ENCODE measurements around the gene FAM124B.

Gene FAM124B

GRCh38 chr2:224379986-224380385 is 21.9 kb downstream of the FAM124B start:
- DNase-seq (ENCODE audit: low read depth), result no peak

- no peak for DNase-seq (ENCODE audit: low read depth)
These were observed 22.7 kb downstream of the FAM124B start for GRCh38 chr2:224379172-224379571.

GRCh38 chr2:224378701-224379097 is 23.2 kb downstream of the FAM124B start:
- DNase-seq (ENCODE audit: low read depth), result no peak

GRCh38 chr2:224377751-224378700 is 23.9 kb downstream of the FAM124B start:
- no peak for DNase-seq (ENCODE audit: low read depth)

GRCh38 chr2:224372641-224373040 is 29.3 kb downstream of the FAM124B start:
- no peak for DNase-seq (ENCODE audit: low read depth)

GRCh38 chr2:224369028-224369632 is 32.8 kb downstream of the FAM124B start:
- DNase-seq (ENCODE audit: low read depth), result peak; percentile 29

GRCh38 chr2:224366267-224366844 is 35.6 kb downstream of the FAM124B start:
- DNase-seq (ENCODE audit: low read depth), result no peak

GRCh38 chr2:224365331-224365730 is 36.6 kb downstream of the FAM124B start:
- no peak for DNase-seq (ENCODE audit: low read depth)

- DNase-seq (ENCODE audit: low read depth), result no peak
These were observed 38.6 kb downstream of the FAM124B start for GRCh38 chr2:224363281-224363680.

- DNase-seq (ENCODE audit: low read depth), result no peak
These were observed 39.8 kb downstream of the FAM124B start for GRCh38 chr2:224362094-224362493.

GRCh38 chr2:224360801-224361251 is 41.1 kb downstream of the FAM124B start:
- DNase-seq (ENCODE audit: low read depth), result peak; percentile 26

- DNase-seq (ENCODE audit: low read depth), result no peak
These were observed 42.3 kb downstream of the FAM124B start for GRCh38 chr2:224359569-224359968.

- DNase-seq (ENCODE audit: low read depth), result no peak
These were observed 44.6 kb downstream of the FAM124B start for GRCh38 chr2:224357098-224357901.

GRCh38 chr2:224354632-224355211 is 47.2 kb downstream of the FAM124B start:
- DNase-seq (ENCODE audit: low read depth), result no peak

- no peak for DNase-seq (ENCODE audit: low read depth)
These were observed 51.2 kb downstream of the FAM124B start for GRCh38 chr2:224350703-224351102.

- DNase-seq (ENCODE audit: low read depth), result no peak
These were observed 52.5 kb downstream of the FAM124B start for GRCh38 chr2:224349396-224349795.

- DNase-seq (ENCODE audit: low read depth), result no peak
These were observed 54.5 kb downstream of the FAM124B start for GRCh38 chr2:224347176-224348051.

GRCh38 chr2:224345492-224345891 is 56.4 kb downstream of the FAM124B start:
- no peak for DNase-seq (ENCODE audit: low read depth)

GRCh38 chr2:224343226-224343625 is 58.7 kb downstream of the FAM124B start:
- DNase-seq (ENCODE audit: low read depth), result no peak

- no peak for DNase-seq (ENCODE audit: low read depth)
These were observed 65.9 kb downstream of the FAM124B start for GRCh38 chr2:224335991-224336390.

GRCh38 chr2:224334726-224335125 is 67.2 kb downstream of the FAM124B start:
- no peak for DNase-seq (ENCODE audit: low read depth)
